HepG2 (cell line): ENCODE data around the gene ARMC5. TPM values are rescaled to one million over a fixed set of nuclear protein-coding genes. Genes with fewer than 3 reads are reported as not detected.

ENCODE experiments used
- CHD4 ChIP-seq: fragments of 200-600 bp; sonication (generic); IDR thresholded peaks from 2 replicates; pipeline ENCODE4 v1.7.0; 2017; ENCODE audit warnings: mild to moderate bottlenecking, low read length, borderline replicate concordance
- DNMT1 ChIP-seq: sonication (generic); formaldehyde crosslinking; IDR thresholded peaks from 2 replicates; pipeline ENCODE4 v1.5.1; 2020; ENCODE audit warnings: mild to moderate bottlenecking, missing genetic modification reagents
- DNMT3B ChIP-seq: conservative IDR thresholded peaks from 2 replicates; pipeline ENCODE4 v1.6.1; 2016; ENCODE audit warnings: missing biosample characterization, control low read depth
- NFAT5 ChIP-seq: sonication (generic); formaldehyde crosslinking; IDR thresholded peaks from 2 replicates; pipeline ENCODE4 v1.4.0; 2020; ENCODE audit warnings: missing genetic modification reagents
- PHB2 ChIP-seq: fragments of 450-650 bp; IDR thresholded peaks from 2 replicates; pipeline ENCODE4 v1.6.1; 2018; ENCODE audit not compliant: partially characterized antibody
- SMAD3 ChIP-seq: sonication (generic); formaldehyde crosslinking; IDR thresholded peaks from 2 replicates; pipeline ENCODE4 v1.4.0; 2020; ENCODE audit warnings: missing genetic modification reagents
- SMARCE1 ChIP-seq: fragments of 450-650 bp; IDR thresholded peaks from 2 replicates; pipeline ENCODE4 v1.6.1; 2017; ENCODE audit warnings: borderline replicate concordance
- TCF7 ChIP-seq: sonication (generic); IDR thresholded peaks from 2 replicates; pipeline ENCODE4 v1.6.1; 2016; ENCODE audit warnings: antibody characterized with exemption, low read depth
- ZFP36L1 ChIP-seq: sonication (generic); formaldehyde crosslinking; IDR thresholded peaks from 2 replicates; pipeline ENCODE4 v1.8.0; 2022; ENCODE audit warnings: mild to moderate bottlenecking, missing genetic modification reagents, moderate library complexity
- ZFP82 ChIP-seq: sonication (generic); formaldehyde crosslinking; IDR thresholded peaks from 2 replicates; pipeline ENCODE4 v1.5.1; 2020; ENCODE audit warnings: mild to moderate bottlenecking, missing genetic modification reagents, borderline replicate concordance
- ZMAT5 ChIP-seq: sonication (generic); formaldehyde crosslinking; IDR thresholded peaks from 2 replicates; pipeline ENCODE4 v1.5.0; 2020; ENCODE audit warnings: mild to moderate bottlenecking, low read depth, missing genetic modification reagents, borderline replicate concordance
- ZNF337 ChIP-seq: sonication (generic); formaldehyde crosslinking; IDR thresholded peaks from 2 replicates; pipeline ENCODE4 v1.5.1; 2020; ENCODE audit warnings: missing genetic modification reagents, low read depth, mild to moderate bottlenecking, borderline replicate concordance
- ZNF343 ChIP-seq: sonication (generic); formaldehyde crosslinking; IDR thresholded peaks from 2 replicates; pipeline ENCODE4 v1.4.0; 2020; ENCODE audit warnings: mild to moderate bottlenecking, missing genetic modification reagents
- ZNF615 ChIP-seq: sonication (generic); formaldehyde crosslinking; IDR thresholded peaks from 2 replicates; pipeline ENCODE4 v1.5.0; 2020; ENCODE audit warnings: mild to moderate bottlenecking, missing genetic modification reagents, borderline replicate concordance
- ZNF619 ChIP-seq: sonication (generic); formaldehyde crosslinking; IDR thresholded peaks from 2 replicates; pipeline ENCODE4 v1.4.0; 2020; ENCODE audit warnings: mild to moderate bottlenecking, missing genetic modification reagents
- ZNF639 ChIP-seq: conservative IDR thresholded peaks from 2 replicates; pipeline ENCODE4 v1.6.1; 2018; ENCODE audit warnings: missing genetic modification reagents
- ZNF775 ChIP-seq: sonication (generic); formaldehyde crosslinking; IDR thresholded peaks from 2 replicates; pipeline ENCODE4 v1.4.0; 2020; ENCODE audit warnings: missing genetic modification reagents, mild to moderate bottlenecking, moderate library complexity, borderline replicate concordance
- ZNF788 ChIP-seq: sonication (generic); formaldehyde crosslinking; IDR thresholded peaks from 2 replicates; pipeline ENCODE4 v1.5.0; 2020; ENCODE audit warnings: mild to moderate bottlenecking, missing genetic modification reagents, borderline replicate concordance
- polyA plus RNA-seq, 8 experiments: library from polyadenylated mRNA; depleted of rRNA in 3 of 8; stranded (reverse) in 7 of 8; unstranded in 1 of 8; fragments of >200 nt; fragmentation: Illumina TruSeq in 4 of 8; extraction: Trizol in 4 of 8; gene quantifications; 2 replicates each; pipeline versions ENCODE4 v1.2.1 to v1.2.3, GENCODE V29; 2011 to 2016; ENCODE audit warnings: low read depth in 4 of 8, missing spikeins in 1 of 8, mixed read lengths in 1 of 8; ENCODE audit not compliant: insufficient read depth in 1 of 8
- total RNA-seq, 5 experiments: library from RNA; depleted of rRNA; stranded (reverse); fragments of >200 nt; fragmentation: Illumina TruSeq; extraction: Trizol; gene quantifications; 2 replicates each; pipeline ENCODE4 v1.2.3, GENCODE V29; 2016; ENCODE audit warnings: low read depth in 1 of 5
- TF ChIP-seq, protein P1 (sequence below): sonication (generic); formaldehyde crosslinking; IDR thresholded peaks from 2 replicates; pipeline ENCODE4 v1.5.1; 2020; ENCODE audit warnings: mild to moderate bottlenecking, missing genetic modification reagents, moderate library complexity
- TF ChIP-seq, protein P2 (sequence below): sonication (generic); formaldehyde crosslinking; IDR thresholded peaks from 2 replicates; pipeline ENCODE4 v1.4.0; 2020; ENCODE audit warnings: mild to moderate bottlenecking, missing genetic modification reagents

ARMC5 gene
- total and polyA plus RNA-seq, 2 of the 13 experiments (the other 11 are each of a cell fraction or from before 2014, with no cell fraction given), result 10.8 to 22.3 TPM

DNA sequence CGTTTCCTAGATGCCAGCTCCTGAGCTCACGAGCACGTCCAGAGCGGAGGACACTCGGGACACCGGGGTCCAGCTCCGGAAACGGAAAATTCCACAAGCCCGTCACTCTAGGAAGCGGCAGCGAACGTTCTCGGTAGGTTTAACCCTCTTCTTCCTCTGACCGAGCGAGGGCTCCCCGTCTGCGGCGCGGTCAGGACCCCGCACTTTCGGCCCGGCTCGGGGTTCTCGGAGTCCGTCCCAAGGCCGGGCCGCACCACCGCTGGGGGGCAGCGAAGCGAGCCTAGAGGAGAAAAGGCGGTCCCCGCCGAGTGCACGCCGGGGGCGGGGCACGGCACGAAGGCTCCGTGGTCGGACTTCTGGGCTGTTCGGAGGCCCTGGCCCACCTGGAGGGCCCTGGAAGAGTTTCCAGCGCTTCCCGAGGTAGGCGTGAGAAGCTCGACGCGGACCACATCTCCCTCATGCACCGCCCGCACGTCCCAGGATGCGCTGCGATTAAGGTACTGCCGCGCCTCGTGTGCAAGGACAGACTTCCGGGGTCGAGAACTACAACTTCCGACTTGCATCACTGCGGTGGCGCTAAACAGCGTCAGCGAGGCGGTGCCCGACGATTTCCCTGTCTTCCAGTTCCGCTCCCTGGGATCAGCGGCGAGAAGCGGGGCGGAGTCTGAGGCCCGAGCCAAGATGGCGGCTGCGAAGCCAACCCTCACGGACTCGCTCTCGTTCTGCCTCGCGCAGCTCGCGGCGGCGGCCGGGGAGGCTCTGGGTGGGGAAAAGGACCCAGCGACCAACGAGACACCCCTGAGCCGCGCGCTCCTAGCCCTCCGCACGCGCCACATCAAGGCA, at the start of gene ARMC5 (continued):
- TF ChIP-seq, protein P1, sequence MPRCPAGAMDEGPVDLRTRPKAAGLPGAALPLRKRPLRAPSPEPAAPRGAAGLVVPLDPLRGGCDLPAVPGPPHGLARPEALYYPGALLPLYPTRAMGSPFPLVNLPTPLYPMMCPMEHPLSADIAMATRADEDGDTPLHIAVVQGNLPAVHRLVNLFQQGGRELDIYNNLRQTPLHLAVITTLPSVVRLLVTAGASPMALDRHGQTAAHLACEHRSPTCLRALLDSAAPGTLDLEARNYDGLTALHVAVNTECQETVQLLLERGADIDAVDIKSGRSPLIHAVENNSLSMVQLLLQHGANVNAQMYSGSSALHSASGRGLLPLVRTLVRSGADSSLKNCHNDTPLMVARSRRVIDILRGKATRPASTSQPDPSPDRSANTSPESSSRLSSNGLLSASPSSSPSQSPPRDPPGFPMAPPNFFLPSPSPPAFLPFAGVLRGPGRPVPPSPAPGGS (CRISPR knock-in tag), result peak; percentile 94
- TF ChIP-seq ZNF343 (CRISPR knock-in tag), result peak; percentile 71
- peak; percentile 84 for TF ChIP-seq SMAD3 (CRISPR knock-in tag)
- TF ChIP-seq NFAT5 (CRISPR knock-in tag), result peak; percentile 67
- TF ChIP-seq ZNF619, result peak; percentile 48; the same call in 1 of the 2 replicates
- TF ChIP-seq ZNF788 (CRISPR knock-in tag), result peak; percentile 16; the same call in 1 of the 2 replicates
- TF ChIP-seq CHD4, result no peak
- TF ChIP-seq, protein P2, sequence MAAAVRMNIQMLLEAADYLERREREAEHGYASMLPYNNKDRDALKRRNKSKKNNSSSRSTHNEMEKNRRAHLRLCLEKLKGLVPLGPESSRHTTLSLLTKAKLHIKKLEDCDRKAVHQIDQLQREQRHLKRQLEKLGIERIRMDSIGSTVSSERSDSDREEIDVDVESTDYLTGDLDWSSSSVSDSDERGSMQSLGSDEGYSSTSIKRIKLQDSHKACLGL (CRISPR knock-in tag), result peak; percentile 97
- TF ChIP-seq ZFP82 (CRISPR knock-in tag), result peak; percentile 93; the same call in 1 of the 2 replicates
- peak; percentile 57; the same call in 1 of the 2 replicates for TF ChIP-seq DNMT3B (CRISPR knock-in tag)
- TF ChIP-seq DNMT1 (CRISPR knock-in tag), result peak; percentile 94
- TF ChIP-seq ZFP36L1 (CRISPR knock-in tag), result 0 out of 2 replicates have a peak, but pooled peaks have one; percentile 95
- TF ChIP-seq ZNF615 (CRISPR knock-in tag), result 0 out of 2 replicates have a peak, but pooled peaks have one; percentile 38
- TF ChIP-seq ZMAT5 (CRISPR knock-in tag), result no peak
- peak; percentile 90; the same call in 1 of the 2 replicates for TF ChIP-seq ZNF639 (CRISPR knock-in tag)
- no peak for TF ChIP-seq SMARCE1
- 0 out of 2 replicates have a peak, but pooled peaks have one; percentile 49 for TF ChIP-seq ZNF775
- no peak for TF ChIP-seq TCF7
- peak; percentile 80; the same call in 1 of the 2 replicates for TF ChIP-seq ZNF337 (CRISPR knock-in tag)
- no peak for TF ChIP-seq PHB2
